GM18517 (cell line): ENCODE measurements around the gene CKMT1A.
A peak's percentile ranks its signal among the peaks of the same experiment; 100 is the strongest.
"Not testable (repeated sequence)": the region's sequence is repeated elsewhere in the genome, so short reads cannot be mapped to it uniquely, and the experiment has no call there.

Experiments
- ATAC-seq: cut with Tn5 transposase; IDR thresholded peaks from one replicate; pipeline ENCODE4 v1.9.1; 2021; ENCODE audit warnings: mild to moderate bottlenecking, moderate library complexity; ENCODE audit not compliant: unreplicated experiment

CKMT1A gene

DNA sequence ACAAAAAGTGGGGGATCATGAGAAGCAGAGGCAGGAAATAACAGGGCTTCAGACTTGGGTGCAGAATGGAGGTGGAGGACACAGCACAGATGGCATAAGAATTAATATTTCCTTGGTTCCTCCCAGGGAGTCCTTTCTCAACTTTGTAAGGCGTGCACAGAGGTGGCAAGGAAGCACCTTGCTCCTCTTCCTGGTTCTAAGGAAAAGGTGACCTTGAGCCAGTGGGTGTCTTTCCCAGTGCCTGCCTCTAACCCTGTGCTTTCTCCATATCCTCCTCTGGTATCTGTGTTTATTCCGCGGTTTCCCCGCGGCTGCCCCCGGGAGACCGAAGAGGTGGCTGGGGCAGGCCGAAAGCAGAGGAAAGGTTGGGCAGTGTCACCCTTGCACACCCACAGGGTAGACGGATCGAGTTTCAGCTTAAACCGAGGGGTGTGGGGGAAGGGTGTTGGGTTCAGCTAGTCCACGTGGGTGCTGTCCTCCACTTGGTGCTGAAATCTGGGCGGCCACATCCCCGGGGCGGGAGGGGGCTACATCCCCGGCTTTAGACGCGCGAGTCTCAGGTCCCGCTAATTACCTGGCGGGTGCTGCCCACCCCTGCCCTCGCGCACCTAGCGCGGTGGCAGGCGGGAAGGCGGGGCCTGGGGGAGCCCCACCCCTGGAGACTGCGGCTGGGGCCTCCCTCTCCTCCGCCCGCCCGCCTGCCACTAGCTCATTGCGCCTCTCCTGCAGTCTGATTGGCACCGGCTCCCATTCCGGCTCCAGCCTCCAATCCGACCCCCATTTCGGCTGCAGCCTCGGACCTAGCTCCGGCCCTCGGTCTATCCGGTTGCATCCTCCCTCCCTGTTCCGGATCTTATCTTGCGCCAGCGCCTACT, at the start of gene CKMT1A:
CKMT1A (plus strand) TSS at position 712 of the 875 bp plus-strand sequence. CDS start 192 bp downstream, outside the sequence.
- ATAC-seq, result not testable (repeated sequence)

DNA sequence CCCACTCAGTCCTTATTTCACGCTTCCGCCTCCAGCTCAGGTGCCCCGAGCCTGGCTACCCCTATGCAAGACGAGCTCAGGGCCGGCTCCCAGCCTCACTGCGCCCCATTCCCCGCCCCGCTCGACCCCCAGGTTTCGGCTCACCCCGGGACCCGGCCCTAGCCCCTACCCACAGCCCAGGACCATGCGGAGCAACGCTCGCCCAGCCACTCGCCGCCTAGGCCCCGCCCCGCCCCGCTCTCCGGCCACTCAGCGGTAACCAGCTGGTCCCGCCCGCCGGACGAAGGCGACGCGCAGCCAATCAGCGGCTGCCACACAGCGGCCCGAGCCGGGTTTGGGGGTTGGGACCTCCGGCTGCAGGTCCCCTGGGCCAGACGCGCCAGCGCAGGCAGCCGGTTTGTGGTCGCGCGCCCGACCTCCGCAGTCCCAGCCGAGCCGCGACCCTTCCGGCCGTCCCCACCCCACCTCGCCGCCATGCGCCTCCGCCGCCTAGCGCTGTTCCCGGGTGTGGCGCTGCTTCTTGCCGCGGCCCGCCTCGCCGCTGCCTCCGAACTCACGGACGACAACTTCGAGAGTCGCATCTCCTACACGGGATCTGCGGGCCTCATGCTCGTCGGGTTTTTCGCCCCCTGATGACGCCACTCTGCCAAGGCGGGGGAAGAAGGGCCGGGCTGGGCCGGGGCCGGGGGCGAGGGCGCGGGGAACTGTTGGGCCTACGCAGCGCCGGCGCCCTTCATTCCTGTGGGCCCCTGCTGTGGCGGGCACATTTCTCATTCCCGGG, 44.8 kb upstream of the CKMT1A start, which contains the start of gene CATSPER2:
CATSPER2 (minus strand) TSS at position 196 of the 781 bp plus-strand sequence. CDS start 783 bp downstream, outside the sequence.
- no peak for ATAC-seq

DNA sequence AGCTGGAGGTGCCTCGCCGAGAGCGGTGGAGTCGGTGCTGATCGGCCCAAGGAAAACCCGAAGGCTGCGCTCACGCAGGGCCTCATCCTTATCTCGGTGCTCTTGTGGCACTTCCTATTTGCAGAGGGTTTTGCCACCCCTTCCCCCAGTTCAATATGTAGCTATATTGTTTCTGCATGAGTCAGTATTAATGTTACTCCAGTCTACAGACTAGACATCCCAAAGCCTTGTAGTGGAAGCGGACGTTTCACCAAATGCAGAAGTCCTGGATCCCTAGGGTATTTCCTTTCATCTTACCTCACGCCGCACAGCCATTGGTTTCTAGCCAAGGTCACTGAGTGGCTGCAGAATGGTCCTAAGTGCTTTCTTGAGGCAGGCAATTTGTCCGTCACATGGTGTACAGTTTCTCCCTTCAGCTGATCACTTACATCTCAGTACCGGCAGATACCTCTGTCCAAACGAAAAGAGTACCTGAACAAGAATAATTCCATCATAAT, 44.2 kb upstream of the CKMT1A start:
- ATAC-seq, result not testable (repeated sequence)

DNA sequence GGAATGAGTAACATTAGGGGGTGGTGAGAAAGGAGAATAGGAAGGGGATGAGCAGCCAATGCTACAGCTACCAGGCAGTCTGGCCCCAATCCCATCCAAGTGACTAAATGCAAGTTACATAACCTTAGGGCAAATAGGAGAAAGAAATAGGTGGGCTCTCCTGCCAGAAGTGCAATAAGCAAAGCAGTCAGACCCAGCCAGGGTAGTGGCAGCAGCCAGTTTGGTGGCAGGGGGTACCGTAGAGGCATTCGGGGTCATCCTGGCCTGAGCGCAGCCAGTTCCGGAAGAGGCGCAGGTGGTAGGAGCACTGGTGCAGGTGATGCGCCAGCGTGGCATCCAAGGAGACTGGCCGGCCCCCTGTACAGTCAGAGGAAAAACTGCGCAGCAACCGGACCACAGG, 33.9 kb upstream of the CKMT1A start:
- not testable (repeated sequence) for ATAC-seq

DNA sequence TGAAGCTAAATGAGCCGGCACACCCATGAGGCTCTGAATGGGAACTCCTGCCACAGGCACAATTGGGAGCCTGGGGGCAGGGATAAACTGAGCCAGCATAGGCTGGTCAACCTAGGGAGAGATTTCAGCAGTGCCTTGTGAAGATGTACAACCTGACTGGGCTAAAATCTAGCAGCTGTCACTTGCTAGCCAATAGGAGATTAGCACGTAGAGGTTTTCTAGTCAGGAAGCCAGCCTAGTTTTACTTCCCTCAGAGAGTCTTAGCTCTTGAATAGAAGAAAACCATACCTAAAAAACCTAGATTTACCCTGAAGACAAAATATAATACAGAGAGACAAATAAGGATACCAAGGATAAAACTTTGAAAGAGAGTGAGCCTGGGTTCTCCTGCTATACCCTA, 31.4 kb upstream of the CKMT1A start:
- ATAC-seq, result not testable (repeated sequence)

DNA sequence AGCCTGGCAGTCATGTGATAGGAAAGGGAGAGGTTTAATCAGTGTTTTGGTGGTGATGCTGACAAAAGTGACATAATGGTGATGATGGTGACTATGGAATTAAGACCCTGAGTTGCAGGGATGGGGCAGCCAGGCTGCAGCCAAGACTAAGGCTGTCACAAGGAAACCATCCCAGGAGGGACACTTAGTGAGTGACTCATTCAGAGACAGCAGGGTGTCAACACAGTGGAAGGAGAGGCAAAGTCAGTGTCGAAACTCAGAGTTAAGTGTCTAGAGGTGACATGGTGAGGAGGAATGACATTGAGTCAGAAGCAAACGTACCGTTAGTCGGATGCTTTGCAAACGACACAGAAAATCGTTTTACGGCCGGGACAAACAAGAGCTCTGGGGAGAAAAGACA, 30.3 kb upstream of the CKMT1A start:
- ATAC-seq, result not testable (repeated sequence)

DNA sequence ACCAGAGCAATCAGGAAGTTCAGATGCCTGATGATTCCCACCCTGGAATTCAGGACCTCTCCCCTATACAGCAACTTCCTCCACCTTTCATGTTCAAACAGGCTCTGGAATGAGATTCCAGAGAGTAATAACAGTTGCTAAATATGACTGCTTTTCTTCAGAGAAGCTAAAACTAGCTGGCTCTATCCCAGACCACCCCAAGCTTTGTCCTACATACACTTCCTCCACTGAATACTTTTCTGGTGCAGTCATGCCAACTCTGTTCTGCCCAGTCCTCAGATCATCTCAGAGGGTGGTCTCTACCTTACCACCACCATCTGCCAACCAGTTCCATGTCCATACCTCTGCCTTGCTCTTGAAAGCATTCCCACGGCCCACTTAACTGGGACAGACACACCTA, 27.5 kb upstream of the CKMT1A start:
- not testable (repeated sequence) for ATAC-seq

DNA sequence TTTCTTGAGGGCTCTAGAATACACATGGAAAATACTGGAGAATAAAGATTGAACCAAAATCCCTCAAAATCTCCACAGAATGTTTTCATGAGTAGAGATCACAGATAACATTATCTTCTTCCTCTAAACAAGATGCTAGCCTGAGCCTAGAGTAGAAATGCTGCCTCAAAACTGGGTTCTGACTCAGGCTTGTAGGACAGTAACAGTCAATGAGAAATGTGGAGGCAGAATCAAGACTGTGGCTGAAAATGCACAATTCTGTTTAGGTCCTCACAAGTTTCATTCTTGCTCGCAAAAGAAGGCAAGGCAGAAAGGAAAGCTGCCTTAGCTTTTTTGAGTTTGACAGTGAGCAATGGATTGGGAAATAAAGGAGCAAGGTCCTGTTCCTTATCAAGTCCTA, 19.5 kb upstream of the CKMT1A start:
- not testable (repeated sequence) for ATAC-seq

DNA sequence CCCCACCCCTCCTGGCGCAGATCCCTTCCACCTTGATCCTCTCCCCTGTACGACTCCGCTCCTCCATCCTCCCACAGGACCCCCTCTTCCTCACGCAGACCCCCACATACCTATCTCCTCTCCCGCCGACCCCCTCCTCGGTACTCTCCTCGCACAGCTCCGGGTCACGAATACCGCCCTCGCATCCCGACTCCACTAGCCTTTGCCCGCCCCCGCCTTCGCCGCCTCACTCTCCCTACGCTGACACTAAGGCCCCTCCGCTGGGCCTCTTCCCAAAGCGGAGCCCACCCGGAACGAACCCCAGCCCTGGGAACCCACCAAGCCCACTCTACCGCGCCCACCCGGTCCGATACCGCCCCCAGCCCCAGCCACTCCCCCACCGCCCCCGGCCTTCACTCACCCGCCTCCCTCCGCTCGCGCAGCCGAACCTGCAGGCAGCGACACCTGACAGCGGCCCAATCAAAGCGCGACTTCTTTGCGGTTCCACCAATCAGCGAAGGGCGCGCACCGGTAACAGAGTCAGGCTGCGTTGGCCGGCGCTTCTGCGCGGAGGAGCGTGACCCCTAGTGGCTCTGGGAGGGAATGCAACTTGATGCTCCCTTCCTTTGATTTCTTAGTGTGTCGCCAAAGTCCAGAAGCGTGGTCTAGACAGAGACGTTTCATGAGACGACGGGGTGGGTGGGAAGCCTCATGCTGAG, 3.9 kb upstream of the CKMT1A start:
- ATAC-seq, result peak; percentile 90

DNA sequence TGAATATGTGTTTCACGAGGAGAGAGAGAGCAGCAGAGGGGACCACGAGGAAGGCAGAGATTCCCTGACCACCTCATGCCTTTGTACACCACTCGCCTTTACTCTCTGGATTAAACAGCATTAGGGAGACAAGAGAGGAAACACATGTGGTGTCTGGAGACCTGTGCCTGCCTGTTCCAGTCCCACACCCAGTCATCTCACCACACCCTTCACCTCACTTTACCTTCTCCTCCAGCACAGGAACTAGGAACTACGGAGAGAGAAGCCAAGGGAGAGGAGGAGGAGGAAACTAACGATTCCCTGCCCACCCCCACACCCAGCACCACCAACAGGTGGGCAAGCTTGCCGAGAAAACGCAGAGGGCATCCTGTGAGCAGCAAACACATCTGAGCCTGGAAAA, 980 bp upstream of the CKMT1A start:
- ATAC-seq, result not testable (repeated sequence)

DNA sequence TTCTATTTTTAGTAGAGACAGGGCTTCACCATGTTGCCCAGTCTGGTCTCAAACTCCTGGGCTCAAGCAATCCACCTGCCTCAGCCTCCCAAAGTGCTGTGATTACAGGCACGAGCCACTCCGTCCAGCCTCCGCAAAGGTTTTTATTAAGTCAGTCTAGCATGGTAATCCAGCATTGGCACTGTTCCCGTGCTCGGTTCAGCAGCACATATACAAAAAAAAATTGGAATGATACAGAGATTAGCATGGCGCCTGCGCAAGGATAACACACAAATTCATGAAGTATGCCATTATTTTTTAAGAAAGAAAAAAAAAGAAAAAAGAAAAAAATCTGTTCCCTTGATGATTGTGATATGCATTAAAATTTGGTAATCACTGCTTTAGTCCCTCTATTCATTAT, 8.5 kb downstream of the CKMT1A start:
- ATAC-seq, result no peak

DNA sequence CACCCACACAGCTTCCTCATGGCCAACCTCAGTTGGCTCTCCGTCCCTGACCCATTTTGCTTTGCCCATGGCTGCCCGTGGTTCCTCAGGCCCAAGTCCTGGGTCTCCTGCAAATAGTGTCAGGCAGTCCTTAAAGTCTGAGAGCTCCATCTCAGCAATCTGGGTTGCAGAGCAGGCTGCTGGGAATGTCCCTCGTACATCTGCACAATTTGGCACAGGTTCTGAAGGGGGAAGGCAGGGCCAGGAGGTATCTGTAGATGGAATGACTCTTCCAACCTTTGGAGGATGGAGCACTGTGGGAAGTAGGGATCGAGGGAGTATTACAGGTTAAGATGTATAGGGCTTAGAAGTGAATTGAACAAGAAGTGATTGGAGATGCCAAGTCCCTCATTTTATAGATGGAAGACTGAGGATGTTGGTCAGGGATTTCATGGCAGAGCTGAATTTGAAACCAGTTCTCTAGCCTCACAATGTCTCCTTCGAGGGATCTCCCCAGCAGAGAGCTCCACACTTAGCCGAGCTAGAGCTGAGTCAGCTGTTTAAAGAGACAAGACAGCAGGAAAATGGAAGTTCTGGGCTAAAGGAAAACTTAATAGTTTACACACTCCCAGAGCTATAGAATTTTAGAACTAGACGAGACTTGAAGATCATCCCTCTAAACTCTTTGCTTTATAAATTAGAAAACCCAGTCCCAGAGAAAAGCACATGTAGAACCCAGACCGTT, 9.2 kb downstream of the CKMT1A start:
- no peak for ATAC-seq

DNA sequence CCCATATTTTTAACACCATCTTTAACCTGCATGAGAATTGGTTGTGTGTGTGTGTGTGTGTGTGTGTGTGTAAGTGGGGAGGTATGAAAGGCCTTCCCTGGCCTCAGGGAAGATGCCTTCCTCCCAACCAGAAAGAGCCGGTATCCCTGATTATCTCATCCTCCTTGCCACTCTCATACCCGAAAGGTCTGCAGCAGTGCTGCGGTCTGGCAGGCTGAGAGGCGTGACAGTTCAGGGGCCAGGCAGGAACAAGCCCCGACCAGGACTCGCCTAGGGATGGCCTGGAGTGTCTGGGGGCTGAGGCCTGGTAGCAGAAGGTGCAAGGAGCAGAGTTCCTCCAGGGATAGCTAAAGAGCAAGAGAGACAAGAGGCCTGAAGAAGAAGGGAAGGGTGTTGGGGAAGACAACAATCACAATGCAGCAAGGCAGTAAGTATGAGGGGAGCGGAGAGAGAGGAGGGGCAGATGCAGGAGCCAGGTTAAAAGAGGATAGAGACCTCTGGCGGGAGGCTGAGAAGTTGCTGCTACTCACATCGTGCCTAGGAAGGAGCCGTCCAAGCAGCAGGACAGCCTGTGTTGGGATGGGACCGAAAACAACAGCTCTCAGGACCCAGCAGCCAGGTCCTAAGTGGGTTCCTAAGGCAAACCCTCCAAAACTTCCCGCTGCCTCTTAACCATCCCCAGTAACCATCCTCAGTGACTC, 16.9 kb downstream of the CKMT1A start:
- ATAC-seq, result not testable (repeated sequence)

DNA sequence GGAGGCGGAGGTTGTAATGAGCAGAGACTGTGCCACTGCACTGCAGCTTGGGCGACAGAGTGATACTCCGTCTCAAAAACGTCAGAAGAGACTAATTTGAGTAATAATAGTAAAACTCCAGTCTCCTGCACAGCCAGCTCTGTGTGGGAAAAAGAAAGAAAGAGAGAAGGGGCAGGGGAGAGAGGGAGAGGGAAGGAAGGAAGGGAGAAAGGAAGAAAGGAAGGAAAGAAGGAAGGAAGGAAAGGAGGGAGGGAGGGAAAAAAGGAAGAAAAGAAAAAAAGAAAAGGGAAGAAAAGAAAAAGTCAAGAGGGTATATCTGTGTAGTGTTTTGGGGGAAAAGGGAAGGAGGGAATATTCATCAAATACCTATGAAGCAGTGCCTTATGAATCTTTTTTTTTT, 29.5 kb downstream of the CKMT1A start:
- ATAC-seq, result no peak

DNA sequence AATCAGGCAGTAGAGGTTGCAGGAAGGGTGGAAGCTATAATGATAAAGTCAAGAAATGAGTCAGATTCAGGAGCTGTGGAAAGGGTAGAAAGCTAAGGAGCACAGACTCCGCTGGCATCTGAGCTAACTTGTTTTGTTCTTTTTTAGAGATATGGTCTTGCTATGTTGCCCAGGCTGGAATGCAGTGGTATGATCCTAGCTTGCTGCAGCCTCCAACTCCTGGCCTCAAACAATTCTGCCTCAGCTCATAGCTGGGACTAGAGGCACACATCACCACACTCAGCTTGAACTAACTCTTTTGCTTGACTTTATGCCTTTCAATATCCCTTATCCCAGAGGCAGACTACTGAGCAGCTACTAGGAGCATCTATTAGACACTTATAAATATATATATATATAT, 32.6 kb downstream of the CKMT1A start:
- not testable (repeated sequence) for ATAC-seq

DNA sequence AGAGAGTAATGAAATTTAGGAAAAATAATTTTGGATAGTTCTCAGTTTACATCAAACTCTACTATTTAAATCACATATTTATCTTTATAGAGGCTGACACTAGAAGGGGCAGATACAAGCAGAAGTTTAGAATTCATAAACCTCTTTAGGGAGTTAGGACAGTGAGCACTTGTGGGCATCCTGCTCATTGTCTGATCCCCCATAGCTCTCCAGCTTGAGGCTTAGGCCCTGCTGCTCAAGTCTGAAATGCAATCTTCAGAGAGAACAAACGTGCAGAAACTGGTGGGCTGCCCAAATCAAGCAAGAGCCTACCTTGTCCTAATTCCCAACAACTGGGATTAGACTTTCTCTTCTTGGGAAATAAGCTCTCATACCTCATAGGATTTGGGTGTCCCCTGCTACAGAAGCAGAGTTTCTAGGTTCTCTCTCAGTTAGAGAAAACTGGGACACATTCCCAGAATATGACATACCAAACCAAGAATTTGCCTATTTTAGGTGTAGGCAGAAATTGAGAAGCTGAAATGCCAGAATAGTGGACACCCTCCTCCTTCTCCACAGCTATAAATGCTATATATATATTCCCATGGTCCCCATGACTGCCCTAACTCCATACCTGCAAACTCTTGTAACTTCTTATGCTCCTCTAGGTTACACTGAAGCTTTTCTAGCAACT, 34.5 kb downstream of the CKMT1A start:
- ATAC-seq, result not testable (repeated sequence)

DNA sequence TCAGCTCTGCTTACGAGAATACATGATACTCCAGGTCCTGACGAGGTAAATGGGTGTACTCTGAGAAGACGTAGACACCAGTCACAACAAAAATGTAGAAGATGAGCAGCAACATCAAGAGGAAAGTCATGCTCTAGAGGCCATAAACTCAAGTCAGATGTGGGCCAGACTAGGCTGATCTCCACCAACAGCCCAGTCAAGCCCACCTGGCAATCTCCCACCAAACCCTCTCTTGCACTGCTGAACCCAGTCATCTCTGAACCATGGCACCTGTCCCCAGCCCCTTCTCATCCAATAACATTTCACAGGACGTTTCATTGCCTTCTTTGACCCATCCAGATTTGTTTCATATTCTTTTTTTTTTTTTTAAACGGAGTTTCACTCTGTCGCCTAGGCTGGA, 41.8 kb downstream of the CKMT1A start:
- peak; percentile 27 for ATAC-seq

DNA sequence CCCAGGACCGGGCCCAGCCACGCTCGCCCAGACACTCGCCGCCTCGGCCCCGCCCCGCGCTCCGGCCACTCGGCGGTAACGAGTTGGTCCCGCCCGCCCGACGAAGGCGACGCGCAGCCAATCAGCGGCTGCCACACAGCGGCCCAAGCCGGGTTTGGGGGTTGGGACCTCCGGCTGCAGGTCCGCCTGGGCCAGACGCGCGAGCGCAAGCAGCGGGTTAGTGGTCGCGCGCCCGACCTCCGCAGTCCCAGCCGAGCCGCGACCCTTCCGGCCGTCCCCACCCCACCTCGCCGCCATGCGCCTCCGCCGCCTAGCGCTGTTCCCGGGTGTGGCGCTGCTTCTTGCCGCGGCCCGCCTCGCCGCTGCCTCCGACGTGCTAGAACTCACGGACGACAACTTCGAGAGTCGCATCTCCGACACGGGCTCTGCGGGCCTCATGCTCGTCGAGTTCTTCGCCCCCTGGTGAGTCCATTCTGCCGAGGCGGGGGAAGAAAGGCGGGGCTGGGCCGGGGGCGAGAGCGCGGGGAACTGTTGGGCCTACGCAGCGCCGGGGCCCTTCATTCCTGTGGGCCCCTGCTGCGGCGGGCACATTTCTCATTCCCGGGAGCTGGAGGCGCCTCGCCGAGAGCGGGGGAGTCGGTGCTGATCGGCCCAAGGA, 52.7 kb downstream of the CKMT1A start, which contains the start of gene PDIA3:
PDIA3 (plus strand) TSS at position 194 of the 658 bp plus-strand sequence; CDS start at position 296, 102 bp downstream.
- peak; percentile 51 for ATAC-seq
